Stimulated activated CD8-positive, alpha-beta memory T cell treated with anti-CD3 and anti-CD28 coated beads, Interleukin-7, amount 100 ng/mL, for 4 hours (primary cell): Measurements from ENCODE around the gene OPN4.

ENCODE experiments used
- DNase-seq, 2 donors: peaks; one replicate each; pipeline ENCODE4 v3.0.0-alpha.2; 2020; ENCODE audit warnings: low read depth in 2 of 2

Gene OPN4

DNA sequence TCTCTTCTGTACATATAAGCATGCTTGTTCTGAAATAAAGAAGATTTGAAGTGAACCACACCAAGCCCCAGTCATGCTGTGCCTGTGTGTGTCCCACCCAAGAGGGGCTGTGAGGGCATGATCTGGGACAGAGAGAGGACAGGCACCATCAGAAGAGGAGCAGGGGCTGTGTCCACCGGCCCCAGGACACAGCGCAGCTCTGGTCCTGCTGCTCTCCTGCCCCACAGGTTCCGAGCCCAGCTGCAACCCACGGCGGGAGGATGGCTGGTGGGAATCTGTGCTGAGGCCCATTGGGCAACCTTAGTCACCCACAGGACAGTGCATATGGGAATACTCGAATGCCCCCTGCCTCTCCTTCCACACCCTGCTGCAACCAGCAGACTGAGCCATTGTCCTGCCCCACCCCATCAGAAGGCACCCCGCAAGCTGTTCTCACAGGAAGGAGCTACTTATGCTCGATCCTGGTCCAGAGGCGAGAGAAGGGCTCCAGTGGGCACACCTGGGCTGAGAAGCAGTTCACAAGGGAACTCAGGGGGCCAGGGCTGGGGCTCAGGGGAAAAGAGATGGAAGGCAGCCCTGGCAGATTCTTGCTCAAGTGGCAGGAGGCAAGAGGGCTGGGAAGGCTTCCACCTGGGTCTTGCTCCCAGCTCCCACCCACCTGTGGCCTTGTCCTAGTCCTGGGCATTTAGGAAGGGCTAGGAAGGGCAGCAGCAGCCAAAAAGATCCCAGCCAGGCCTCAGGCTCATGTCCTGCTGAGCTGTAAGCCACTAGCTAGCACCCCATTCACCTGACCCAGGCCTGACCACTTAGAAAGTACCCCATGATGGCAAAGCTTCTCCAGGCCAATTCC lies 45.9 kb downstream of the OPN4 start:
- no peak for DNase-seq

DNA sequence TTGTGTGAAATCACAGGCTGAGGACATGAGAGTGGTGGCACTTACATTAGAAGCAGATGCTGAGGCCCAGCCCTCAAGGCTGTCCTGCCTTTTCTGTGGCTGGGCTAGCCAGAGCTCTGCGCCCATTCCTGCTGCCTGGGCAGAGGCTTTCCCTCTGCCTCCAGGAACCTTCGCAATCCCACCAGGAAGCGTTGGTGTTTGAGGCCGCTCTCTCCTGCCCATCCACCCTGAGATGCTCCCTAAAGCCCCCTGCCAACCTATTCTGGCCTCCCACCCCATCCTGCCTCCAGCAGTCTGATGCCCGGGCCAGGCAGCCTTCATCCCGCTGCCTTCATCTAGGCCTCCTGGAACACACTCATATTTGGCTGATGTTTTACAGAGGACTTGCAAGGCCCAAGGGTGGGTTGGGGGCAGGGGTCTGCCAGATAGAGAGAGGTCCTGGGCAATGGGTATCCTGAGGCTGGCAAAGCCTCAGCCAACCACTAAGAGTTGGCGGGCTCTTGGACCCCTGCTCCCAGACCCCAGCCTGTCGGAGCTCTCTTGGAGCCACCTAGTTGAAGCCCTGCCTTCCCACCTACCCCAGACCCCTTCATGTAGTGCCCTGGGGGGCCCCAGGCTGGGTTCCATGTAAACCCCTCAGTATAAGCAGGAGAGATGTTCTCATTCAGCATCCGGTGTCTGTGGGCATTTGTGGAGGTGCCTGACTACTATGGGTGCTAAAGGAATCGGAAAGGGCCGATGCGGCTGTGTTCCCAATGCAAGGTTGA lies 46.7 kb downstream of the OPN4 start:
- DNase-seq, result no peak

DNA sequence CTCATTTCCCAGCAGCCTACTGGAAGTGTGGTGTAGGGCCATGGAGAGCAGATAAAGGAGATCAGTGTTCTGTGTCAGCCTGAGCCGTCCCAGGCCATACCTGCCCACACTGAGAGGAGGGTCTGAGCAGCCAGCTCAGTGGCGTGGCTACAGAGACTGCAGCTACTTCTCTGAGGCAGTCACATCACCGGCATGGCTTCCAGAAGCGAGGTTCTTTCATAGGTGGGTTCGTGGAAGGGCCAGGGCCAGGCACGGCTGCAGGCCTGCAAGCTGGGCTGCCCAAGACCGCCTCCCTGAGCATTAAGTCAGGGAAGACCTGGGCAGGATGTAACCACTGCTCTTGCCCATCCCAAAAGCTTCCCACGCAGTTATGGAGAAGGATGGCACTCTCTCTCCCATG lies 48.8 kb downstream of the OPN4 start:
- no peak for DNase-seq

DNA sequence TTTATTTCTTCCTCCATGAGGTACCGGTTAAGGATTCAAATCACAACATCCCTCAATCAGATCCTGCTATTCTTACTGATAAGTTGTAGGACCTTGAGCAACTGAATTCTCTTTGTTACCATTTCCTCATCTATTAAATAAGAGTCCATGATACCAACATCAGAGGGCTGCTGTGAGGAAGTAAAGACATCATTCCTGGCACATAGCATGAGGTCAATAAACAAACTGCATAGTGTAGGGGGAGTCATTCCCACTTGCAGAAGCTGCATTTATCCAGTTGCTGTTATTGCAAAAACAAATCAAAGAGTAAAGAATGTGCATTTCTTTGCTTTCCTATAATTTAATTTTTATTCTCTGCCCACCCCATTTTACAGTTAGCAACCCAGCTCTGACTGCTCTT lies 50.8 kb downstream of the OPN4 start:
- DNase-seq, result no peak

DNA sequence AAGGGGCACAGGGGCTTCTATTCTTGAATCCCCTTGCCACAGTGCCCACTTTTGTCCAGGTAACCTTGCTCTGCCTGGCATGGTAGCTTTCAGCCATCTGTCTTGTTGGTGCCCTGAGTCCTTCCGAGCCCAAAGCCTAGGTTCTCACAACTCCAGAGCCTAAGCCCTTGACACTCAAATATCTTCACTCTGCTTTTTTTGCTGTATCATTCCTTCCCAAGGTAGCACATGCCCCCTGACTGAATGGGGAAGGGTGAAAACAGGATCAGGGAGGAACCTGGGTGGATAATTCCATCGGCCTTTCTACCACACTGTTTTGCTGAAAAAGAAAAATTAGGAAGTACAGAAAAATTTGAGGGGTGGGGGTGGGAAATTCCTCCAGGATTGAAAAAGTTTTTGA lies 51.6 kb downstream of the OPN4 start:
- DNase-seq, result no peak

DNA sequence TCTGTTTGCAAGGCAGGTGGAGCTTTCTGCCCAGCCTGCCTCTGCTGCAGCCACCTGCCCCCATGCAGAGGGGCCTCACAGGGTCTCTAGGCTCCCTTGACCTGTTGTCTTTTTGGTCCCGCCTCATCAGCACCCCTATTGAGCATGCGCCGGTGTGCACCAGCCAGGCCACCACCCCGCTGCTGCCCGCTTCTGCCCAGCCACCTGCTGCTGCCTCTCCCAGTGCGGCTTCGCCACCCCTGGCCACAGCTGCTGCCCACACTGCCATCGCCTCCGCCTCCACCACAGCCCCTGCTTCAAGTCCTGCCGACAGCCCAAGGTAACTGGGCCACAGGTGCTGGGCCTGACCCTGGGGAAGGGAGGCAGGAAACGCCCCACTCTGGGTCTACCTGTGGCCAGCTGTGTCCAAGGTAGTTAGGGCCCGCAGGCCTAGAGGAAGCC lies 52.1 kb downstream of the OPN4 start:
- no peak for DNase-seq

DNA sequence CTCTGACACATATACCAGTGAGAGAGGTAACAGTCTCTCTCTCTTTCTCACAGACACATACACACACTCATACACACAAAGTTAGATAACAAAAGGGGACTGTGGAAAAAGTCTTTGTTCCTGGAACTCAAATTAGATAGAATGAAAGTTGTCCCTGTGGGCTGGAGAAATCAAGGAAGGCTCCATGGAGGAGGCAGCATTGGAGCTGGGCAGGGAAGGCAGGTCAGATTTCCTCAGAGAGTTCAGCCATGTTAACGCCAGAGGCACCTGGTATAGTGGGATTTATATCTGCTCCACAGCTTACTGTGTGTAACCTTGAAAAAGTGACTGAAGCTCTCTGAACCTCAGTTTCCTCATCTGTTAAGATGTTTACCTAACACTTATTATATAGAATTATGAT lies 52.6 kb downstream of the OPN4 start:
- no peak for DNase-seq

DNA sequence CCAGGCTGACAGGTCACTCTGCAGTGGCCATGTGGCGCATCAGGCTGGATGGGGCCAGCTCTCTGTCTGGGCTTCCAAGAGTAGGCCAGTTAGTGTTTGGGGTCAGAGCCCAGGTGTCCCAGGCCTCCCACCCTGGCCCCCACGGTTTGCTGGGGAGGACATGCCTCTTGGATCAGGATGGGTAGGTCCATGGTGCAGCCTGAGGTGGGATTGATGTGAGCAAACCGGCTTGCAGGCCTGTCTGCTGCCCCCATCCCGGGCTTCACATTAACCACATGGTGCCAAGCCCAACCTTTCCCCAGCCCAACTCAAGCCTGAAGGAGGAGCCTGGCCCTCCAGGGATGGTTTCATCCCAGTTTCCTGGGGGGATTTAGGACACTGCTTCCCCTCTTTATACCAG lies 53.2 kb downstream of the OPN4 start:
- no peak for DNase-seq

DNA sequence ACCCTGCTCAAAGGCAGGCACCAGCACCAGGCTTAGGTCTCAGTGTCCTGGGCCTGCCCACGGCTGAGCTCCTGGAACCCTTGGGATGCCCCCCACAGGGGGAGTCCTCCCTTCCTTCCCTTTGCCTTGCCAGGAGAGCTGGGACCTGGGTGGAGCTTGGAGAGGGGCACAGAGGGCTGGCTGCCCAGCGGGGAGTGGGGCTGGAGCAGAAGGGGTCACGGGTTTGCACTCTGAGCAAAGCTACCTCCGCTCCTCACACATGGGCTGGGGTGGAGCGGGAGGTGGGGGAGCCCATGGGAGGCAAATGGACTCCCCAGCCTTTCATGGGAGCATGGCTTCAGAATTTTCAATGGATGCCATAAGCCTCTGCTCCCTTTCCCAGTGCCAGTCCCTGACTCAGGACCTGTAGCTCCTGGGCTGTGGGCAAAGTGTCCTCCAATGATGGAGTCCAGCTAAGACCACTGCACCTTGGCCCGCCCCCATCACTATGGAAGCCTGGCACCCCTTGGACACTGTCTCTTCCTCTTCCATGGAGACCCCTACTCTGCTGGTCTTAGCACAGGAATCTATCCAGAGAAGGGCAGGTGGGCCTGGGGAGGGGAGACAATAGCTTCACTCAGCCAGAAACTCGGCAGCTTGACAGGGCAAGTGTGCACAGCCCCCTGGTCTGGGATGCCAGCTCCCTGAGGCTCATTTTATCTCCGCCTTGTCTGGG lies 53.9 kb downstream of the OPN4 start:
- DNase-seq, result no peak

DNA sequence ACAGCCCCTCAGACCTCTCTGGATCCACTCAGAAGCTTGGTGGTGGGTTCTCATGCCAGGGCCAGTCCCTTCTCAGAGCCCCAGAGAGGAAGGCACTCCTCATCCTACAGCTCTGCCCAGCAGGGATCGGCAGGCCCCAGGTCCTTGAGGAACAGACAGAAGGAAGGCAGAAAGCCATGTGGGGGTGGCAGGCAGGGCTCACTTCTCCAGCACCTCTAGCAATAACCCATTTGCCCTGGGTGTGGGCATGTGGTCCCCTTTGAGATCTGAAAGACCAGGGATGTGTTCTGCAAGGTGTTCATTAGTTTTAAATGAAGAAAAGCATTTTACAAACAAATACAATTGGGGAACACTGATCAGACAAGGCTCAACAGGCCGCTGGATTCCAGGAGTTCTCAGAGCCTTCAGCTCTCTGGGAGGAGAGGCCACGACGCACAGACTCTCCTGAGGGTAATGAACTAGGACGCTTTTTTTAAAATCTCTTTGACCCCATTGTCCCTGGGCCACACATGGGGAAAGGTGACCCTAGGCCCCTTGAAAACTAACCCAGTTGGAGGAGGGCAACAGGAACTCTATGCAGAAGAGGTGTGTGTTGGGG lies 54.5 kb downstream of the OPN4 start:
- DNase-seq, result no peak

DNA sequence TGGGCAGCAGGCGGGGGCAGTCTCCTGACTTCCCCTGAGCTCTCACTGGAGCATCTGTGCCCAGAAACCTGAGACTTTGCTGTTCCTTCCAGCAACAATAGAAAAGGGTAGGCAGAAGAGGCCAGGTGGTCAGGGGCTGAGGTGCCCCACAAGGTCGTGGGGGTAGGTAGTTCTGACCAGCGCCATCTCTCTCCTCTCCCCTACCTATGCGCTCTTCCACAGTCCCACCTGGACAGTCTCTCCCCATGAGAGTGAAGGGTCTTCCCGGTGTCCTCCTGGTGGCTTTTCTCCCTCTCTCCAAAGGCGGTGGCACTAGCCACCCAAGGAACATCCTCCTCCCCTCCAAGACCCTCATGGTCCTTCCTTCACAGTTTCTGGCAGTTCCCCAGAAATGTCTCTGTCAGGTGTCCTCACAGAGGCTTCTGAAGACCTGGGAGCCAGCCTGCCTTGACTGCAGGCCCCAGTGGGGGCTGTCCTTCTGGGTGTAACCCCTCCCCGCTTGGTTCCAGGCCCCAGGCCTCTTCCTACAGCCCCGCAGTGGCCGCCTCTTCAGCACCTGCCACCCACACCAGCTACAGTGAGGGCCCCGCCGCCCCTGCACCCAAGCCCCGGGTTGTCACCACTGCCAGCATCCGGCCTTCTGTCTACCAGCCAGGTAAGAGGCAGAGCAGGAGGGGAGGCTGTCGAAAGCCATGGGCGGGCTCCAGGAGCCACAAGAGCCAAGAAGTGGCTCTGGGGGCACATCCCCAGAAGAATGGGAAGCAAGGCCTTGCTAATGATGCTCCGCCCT lies 55.2 kb downstream of the OPN4 start:
- no peak for DNase-seq

DNA sequence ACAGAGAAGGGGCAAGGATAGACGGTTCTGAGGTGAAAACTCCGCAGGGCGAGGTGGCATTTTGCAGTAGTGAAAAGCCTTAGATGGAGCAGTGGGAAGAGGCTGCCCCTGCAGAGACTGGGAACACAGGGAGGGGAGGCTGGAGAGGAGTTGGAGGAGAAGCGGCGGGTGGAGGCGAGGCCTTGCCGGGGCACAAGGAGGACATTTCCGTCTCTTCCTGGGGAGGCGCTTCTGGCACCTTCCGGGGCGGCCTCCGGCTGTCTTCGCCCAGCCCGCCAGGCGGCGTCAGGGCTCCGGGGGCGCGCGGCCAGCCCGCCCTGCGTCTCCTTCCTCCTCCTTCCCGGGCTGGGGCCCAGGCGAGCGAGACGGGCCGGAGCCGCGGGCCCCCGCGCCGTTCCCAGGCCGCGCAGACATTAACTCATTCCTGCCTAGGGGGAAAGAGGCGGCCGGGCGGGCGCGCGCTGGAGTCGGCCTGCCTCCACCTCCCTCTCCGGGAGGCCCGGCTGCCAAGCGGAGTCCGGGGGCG lies 56.7 kb downstream of the OPN4 start:
- DNase-seq, result peak; percentile 54 to 78

DNA sequence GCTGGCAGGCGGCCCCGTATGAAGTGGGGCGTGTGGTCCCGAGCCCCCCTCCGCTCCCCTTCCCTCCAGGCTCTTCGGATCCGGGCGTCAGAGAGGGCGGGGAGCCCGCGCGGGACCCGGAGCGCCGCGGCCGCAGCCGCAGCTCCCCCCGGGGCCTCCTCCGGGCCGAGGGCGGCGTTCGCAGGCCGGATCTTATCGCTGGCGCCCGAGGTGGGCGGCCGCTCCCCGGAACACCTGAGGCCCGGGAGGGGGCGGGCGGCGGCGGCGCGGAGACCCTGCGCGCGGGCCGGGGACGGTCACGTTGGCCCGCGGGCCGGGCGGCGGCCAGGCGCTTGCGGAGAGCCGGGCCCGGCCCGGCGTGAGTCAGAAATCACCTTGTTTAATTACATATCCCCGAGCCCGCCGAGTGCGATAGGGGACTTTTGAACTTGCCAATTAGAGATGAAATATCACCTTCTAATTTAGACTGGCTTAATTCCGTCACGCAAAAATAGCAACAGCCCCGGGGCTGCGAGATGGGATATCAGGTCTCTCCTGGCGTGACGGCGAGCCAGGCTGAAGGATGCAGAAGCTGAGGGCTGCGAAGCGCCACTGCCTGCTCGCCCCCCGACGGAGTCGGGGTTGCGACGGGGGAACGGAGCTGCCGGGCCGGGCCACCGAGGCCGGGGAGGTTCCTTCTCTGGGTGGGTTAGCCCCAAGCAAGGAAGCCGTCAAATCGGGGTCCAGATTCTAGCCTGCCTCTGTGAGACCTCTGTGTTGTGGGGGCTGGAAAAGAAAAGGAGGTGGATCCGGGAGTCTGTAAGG lies 57.4 kb downstream of the OPN4 start:
- peak; percentile 10 to 45 for DNase-seq

DNA sequence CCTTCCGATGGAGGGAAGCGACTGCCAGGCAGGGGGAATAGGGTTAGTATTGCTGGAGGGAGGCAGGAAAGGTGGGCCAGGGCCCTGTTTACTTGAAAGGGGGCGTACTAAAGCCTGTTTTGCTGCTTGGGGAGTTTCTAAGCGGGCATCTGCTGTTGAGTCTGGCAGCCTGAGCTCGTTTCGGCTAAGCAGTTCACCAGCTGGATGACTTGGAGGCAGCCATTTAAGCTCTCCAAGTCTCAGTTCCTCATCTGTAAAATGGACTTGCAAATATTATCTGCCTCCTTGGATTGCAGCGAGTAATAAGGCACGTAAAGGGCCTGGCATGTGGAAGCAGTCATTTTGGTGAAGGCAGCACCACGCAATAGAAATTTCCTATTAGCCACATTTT lies 58.0 kb downstream of the OPN4 start:
- no peak for DNase-seq

DNA sequence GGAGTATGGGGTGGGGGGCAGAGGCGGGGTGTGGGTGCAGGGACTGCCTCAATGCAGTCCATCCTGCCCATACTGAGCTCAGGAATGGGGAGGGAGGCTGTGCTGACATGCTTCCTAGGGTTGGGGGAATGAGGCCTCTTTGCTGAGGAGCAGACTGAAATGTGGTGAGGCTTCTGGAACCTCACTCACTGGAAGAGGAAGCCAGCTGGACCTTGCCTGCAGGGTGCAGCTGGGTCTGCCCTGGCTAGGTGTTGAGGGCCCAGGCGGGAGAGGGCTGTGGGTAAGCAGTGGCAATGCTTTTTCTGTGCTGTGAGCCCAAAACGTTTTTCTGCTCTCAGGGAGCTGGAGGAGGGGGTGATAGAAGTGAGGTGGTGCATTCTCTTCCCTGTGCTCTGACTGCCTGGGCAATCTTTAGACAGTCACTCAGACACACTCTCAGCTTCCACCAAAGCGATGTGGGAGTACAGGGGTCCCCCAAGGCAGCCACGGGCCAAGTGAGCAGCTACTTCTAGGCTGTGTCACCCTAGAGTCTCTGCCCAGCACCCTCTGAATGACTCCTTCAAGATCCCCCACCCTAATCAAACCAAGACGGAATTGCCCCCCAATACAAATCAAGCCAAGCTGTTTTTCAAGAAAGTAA lies 60.9 kb downstream of the OPN4 start:
- DNase-seq, result no peak

DNA sequence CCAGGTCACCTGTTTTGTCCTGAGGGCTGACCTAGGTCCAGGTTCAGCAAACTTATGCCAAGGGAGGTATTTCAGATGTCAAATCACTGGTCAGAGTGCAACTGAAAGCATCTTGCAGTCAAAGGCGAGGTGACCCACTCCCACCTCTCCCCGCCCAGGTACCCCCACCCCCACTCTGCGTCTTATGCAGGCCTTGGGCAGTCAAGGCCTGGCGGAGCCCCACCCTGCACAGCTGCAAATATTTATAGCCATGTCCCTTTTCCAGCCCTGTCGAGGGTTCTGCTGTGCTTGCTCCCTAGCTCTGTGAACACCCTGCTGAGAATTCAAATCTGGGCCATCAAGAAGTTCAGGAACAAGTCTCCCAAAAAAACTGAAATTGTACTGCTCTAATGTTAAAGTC lies 61.5 kb downstream of the OPN4 start:
- no peak for DNase-seq
